KOPT-K1 (cell line): ENCODE results near the gene ARID5A.

Experiments used
- H3K27ac ChIP-seq: fragments of 200-600 bp; sonication (generic); 2 replicates; pipeline ENCODE4 v1.5.1; 2016; ENCODE audit warnings: antibody characterized with exemption, mild to moderate bottlenecking, low read depth, low read length; ENCODE audit not compliant: poor library complexity, severe bottlenecking
- H3K36me3 ChIP-seq: fragments of 200-600 bp; sonication (generic); 2 replicates; pipeline ENCODE4 v1.5.1; 2017; ENCODE audit warnings: antibody characterized with exemption, mild to moderate bottlenecking, low read length, moderate library complexity; ENCODE audit not compliant: insufficient read depth
- H3K9me3 ChIP-seq: fragments of 200-600 bp; sonication (generic); 2 replicates; pipeline ENCODE4 v1.5.1; 2017; ENCODE audit warnings: antibody characterized with exemption, low read length, mild to moderate bottlenecking; ENCODE audit not compliant: insufficient read depth, poor library complexity, severe bottlenecking

Gene ARID5A

DNA sequence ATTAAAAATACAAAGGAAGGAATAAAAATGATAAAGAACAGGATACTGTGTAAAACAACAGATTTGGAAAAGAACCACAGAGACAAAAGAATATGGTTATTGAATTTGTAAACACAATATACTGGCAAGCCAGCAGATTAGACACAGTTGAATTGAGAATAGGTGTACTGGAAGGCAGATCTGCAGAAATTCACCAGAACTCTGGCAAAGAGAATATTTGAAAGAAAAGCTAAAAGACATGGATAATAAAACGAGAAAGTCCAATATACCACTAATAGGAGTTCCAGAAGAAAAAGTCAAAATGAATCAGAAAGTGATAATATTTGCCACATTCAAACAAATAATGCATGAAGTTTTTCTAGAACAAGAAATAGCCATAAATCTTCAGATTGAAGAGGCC, 19.5 kb upstream of the ARID5A start:
- no peaks in the 10 kb centered on the region for H3K36me3 ChIP-seq
- H3K27ac ChIP-seq = no peak overlapping the region
- H3K9me3 ChIP-seq = peaks cover 16% of the 10 kb centered on the region

DNA sequence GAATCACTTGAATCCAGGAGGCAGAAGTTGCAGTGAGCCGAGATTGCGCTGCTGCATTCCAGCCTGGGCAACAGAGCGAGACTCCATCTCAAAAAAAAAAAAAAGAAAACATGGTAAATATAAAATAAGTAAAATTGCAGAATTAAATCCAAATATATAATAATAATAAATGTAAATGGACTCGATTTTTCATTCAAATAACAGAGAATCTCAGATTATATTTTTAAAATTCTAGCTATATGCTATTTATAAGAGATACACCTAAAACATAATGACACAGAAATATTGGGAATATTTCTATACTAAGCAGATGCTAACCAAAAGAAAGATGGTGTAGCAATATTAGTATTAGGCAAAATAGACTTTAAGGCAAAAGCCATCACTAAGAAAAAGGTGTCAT, 16.3 kb upstream of the ARID5A start:
- Histone ChIP-seq H3K27ac (no peak overlapping the region), H3K36me3 (no peaks in the 10 kb centered on the region), H3K9me3 (peaks cover 16% of the 10 kb centered on the region)

- Histone ChIP-seq H3K27ac (no peak overlapping the region), H3K9me3 (peaks cover 16% of the 10 kb centered on the region), H3K36me3 (no peaks in the 10 kb centered on the region)
Measured at GRCh38 chr2:96520697-96521096, 15.9 kb upstream of the ARID5A start.

GRCh38 chr2:96521219-96521618, 15.3 kb upstream of the ARID5A start:
- Histone ChIP-seq H3K27ac (no peak overlapping the region), H3K36me3 (no peaks in the 10 kb centered on the region), H3K9me3 (peaks cover 15% of the 10 kb centered on the region)

GRCh38 chr2:96522304-96523203, 14.0 kb upstream of the ARID5A start:
- Histone ChIP-seq H3K36me3 (no peaks in the 10 kb centered on the region), H3K9me3 (peaks cover 1% of the 10 kb centered on the region), H3K27ac (no peak overlapping the region)

DNA sequence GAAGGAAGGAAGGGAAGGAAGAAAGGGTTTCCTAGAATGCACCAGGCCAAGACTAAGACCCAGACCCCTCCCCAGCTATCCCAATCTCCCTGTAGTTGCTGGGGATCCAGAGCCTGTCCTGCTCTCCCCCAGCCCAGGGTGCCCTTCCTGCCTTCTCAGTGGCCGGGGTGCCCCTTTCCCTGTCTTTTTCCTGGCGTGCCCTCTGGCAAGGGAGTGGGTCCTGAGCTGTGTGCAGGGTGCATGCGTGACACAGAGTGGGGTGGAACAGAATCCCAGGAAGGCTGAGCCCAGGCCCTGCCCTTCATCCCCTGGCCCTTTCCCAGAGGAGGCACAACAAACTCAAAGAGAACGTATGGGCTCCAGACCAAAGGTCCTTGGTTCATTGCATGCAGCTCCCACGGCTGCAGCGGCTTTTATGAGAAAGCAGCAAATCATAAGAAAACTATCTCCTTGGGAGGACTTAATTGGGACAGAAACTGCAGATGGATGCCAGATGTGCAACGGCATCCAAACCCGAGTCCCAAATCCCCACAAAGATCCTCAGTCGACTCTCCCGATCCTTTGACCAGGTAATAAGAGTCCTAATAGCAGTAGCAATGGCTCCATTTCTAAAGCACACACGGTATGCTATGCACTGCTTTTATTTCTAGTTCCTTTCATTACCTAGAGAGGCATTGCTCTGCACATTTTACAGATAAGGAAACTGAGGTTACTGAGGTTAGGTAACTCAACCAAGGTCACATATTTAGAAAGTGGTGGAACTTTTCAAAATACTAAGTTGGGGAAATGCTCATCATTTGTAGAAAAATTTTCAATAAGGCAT, 12.7 kb upstream of the ARID5A start:
- Histone ChIP-seq H3K27ac (no peak overlapping the region), H3K36me3 (no peaks in the 10 kb centered on the region), H3K9me3 (no peaks in the 10 kb centered on the region)

DNA sequence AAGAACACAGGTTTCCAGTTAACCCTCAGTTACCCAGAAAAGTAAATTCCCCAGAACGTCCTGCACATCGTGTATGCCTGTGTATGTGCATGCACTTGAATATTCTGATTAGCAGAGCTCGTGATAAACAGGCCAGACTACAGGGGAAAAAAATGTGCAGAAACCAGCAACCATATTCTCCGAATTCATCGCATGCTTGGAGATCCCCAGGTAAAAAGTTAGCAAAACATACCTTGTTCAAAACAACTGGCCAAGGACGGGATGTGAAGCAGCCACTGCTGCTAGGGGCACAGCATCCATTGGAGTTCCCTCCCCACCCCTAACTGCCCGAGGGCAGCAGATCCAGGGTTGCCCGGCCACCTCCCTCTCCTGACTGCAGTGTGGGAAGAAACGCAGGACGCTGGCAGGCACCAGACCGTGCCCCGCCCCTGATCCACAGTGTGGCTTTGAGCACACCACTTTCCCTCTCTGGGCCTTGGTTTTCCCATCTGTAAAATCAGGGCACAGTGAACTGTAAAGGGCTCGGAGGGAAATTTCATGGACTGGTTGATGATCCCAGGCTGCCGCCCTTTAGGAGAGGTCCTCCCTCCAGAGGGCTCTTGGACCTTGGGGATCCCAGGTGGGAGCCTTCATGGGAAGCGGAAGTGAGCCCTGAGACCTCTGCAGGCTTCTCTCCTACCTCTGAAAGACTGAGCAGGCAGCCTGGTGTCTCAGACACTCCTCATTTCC, 11.9 kb upstream of the ARID5A start:
- Histone ChIP-seq H3K27ac (no peak overlapping the region), H3K9me3 (no peaks in the 10 kb centered on the region), H3K36me3 (no peaks in the 10 kb centered on the region)

DNA sequence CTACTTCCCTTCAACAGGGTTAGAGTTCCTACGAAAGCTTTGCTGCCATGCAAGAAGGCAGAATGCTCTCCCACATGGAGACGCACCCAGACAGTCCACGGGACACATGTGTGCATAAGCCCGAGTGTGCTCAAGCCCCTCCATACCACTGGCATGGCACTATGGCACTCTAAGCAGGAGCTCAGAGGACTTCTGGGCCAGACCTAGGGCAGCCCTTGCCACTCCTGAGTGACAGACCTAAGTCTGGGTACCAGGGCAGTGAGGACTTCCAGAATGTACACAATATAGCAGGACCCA, 11.4 kb upstream of the ARID5A start:
- Histone ChIP-seq H3K9me3 (no peaks in the 10 kb centered on the region), H3K27ac (no peak overlapping the region), H3K36me3 (no peaks in the 10 kb centered on the region)

GRCh38 chr2:96526101-96526591, 10.4 kb upstream of the ARID5A start:
- no peak overlapping the region for H3K27ac ChIP-seq
- no peaks in the 10 kb centered on the region for H3K36me3 ChIP-seq
- H3K9me3 ChIP-seq = no peaks in the 10 kb centered on the region

DNA sequence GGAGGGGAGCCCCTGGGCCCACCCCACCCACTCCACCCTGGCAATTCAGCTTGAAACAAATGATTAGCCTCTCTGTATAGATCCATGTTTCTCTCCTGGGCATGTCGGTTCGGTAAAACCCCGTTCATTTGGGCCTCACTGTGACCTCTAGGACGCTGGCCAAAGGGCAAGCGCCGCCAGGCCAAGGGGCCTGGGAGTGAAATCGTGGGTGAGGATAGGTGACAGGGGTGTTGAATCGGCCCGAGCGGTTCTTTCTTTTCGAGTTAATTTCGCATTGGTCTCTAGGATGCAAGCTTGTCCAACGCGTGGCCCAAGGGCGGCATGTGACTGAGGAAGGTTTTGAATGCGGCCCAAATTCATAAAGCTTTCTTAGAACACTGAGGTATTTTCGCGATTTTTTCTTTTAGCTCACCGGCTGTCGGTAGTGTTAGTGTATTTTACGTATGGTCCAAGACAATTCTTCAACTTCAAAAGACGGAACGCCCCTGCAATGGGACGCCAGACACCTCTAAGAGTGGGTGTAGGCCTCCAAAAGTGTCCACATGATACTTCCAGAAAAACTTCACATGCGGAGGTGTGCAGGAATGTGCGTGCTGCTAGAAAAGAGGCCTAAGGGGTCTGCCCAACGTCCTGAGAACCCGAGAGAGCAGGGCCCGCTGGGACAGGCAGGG, 9.8 kb upstream of the ARID5A start:
- no peaks in the 10 kb centered on the region for H3K9me3 ChIP-seq
- no peaks in the 10 kb centered on the region for H3K36me3 ChIP-seq
- H3K27ac ChIP-seq = no peak overlapping the region

DNA sequence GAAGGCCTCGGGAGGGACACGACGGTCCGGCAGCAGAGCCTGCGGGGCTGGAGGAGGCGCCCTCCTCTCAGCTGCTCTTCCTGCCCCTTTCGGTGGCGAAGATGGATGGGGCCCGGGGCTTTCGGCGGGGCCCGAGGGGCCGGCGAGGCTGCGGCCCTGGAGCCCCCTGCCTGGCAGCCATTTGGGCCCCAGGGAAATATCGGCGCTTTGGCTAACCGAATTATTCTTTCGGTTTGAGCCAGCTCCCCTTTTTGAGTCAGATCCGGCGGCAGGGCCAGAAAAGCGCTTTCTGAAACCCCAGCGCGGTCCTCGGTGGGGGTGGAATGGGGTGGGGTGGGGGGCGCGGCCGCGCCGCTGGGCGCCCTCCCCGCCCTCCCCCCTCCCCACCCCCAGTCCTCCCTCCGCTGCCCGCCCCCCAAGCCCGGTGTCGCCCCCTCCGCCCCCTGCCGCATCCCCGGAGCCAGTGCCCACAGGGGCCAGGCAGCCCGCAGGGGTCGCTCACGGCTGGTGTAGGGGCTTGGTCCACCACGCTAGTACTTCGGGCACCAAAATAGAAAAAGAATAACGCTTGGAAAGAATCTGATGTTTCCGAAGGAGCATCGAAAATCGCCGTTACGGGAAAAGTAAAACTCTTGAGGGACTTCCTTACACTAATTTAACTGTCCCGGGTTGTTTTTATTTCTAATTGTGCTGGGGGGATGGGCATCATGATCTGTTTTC, 9.1 kb upstream of the ARID5A start:
- H3K27ac ChIP-seq = no peak overlapping the region
- no peaks in the 10 kb centered on the region for H3K9me3 ChIP-seq
- H3K36me3 ChIP-seq = no peaks in the 10 kb centered on the region

DNA sequence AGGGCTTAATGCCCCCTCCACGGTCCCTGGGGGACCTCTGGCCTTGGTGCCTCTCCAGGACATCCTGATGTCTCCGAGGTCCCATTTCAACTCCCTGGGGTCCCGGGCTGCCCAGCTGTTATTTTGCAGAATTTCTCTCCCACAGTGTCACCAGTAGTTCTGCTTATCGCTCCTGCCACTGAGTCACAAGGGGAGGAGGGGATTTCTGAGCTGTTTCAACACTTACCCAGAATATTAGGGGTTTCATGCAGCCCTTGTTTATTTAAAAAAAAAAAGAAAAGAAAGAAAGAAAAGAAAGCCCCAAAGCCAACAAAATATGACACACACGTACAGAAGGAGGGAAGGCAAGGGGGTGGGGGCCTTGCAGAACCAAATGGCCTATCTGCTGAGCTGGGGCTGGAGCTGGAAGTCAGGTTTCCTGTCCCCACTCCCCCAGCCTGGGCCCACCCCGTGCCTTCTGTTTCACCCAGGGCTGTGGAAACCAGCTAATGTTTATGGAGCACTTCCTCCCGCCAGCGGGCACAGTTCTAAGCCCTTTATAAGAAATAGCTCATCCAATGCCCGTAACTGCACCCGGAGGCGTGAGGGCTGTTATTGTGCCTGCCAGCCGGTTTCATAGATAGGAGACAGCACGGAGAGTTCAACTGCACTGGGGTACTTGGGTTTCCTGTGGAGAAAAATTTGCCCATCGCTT, 8.4 kb upstream of the ARID5A start:
- Histone ChIP-seq H3K27ac (no peak overlapping the region), H3K9me3 (no peaks in the 10 kb centered on the region), H3K36me3 (no peaks in the 10 kb centered on the region)

DNA sequence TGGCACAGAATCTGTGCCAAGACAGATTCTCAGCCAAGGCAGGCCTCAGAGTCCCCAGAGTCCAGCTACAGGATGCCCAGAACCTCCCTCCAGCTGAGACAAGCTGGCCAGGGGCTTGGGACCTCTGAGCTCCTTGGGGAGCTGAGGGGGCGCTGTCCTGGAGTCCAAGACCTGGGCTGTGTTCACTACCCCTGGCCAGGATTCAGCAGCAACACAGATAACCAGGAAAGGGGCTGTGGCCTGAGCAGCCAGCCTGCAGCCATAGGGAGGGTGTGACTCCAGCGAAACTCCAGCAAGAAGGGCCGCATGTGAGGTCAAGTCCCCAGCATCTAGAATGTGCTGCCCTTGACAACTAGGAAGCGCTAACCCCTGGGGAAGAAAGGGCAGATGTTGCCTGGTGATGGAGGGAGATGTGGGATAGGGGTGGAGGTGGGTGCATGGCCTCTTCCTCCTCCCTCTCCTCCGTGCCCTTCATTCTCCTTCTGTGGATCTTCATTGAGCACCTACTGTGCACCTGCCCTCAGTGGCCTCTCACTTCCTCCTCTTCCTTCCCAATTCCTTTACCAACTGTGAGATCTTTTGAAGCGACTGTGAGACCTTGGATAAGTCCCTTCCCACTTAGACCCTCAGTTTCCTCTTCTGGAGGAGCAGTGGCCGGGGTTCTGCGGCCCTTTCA, 7.7 kb upstream of the ARID5A start:
- no peak overlapping the region for H3K27ac ChIP-seq
- no peaks in the 10 kb centered on the region for H3K36me3 ChIP-seq
- H3K9me3 ChIP-seq = no peaks in the 10 kb centered on the region
